Measurements from ENCODE around the gene DVL1. TPM values are rescaled to one million over a fixed set of nuclear protein-coding genes. Genes with fewer than 3 reads are reported as not detected.
A peak's percentile ranks its signal among the peaks of the same experiment; 100 is the strongest.

Gene DVL1
- total and polyA plus RNA-seq, 2 of the 13 experiments (the other 11 are each of a cell fraction or from before 2014, with no cell fraction given) = 30.8 to 60.4 TPM

DNA sequence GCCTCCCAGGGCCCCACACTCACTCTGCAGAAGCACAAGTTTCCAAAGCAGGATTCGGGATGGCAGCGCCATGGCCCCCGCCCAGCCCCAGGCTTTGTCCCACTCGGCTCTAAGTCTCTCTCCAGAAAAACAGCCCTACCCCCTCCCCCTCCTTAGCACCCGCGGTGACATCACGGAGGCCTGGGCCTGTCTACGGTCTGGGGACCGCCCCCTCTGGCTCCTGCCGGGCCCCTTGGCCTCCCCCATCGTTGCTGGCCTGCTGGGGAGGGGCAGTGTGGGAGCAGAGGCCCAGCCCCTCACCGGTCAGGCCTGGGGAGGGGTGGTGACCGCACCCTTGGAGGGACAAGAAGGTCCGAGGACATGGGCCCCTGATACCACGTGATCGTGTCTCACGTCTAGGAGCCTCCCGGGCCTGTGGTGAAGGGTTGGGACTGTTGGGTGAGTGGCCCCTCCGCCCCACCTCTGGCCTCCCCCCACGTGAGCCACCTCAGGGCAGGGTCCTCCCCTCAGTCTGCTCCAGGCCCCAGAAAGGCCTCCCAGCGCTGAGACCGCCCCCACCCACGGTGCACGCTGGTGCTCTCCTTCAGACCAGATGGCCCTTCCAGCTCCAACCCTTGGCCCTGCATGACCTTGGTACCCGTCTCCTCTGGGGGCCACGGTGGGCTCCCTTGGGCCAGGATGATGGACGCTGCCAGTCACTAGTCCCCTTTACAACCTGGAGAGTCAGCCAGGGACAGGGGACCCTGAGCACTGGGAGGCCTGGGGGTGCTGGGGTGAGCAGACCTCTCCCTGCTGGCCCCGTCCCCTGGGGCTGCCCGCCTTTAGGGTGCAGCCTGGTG is 9.4 kb upstream of the DVL1 start, which contains the start of gene MXRA8 (continued):
- TF ChIP-seq MIXL1 (CRISPR knock-in tag; IDR thresholded peaks at IDR 0.05) (no peak), SRSF4 (IDR thresholded peaks at IDR 0.05; ENCODE audit: low read depth, low read length, poor library complexity, severe bottlenecking) (no peak), JUN (CRISPR knock-in tag; IDR thresholded peaks at IDR 0.05) (0 out of 2 replicates have a peak, but pooled peaks have one; percentile 23), ZFP82 (CRISPR knock-in tag; IDR thresholded peaks at IDR 0.05; ENCODE audit: borderline replicate concordance) (no peak), ZNF749 (CRISPR knock-in tag; IDR thresholded peaks at IDR 0.05; ENCODE audit: borderline replicate concordance) (no peak), ZNF670 (CRISPR knock-in tag; IDR thresholded peaks at IDR 0.05; ENCODE audit: borderline replicate concordance) (no peak), ZNF577 (CRISPR knock-in tag; IDR thresholded peaks at IDR 0.05; ENCODE audit: borderline replicate concordance, low read depth) (no peak), ISX (CRISPR knock-in tag; conservative IDR thresholded peaks at IDR 0.05) (no peak), ZNF367 (CRISPR knock-in tag; IDR thresholded peaks at IDR 0.05; ENCODE audit: borderline replicate concordance) (no peak), MBNL3 (CRISPR knock-in tag; conservative IDR thresholded peaks at IDR 0.05) (no peak), ZNF773 (CRISPR knock-in tag; IDR thresholded peaks at IDR 0.05; ENCODE audit: borderline replicate concordance) (no peak), PPARG (CRISPR knock-in tag; conservative IDR thresholded peaks at IDR 0.05) (no peak), ZNF589 (CRISPR knock-in tag; conservative IDR thresholded peaks at IDR 0.05) (no peak)
- TF ChIP-seq, protein P1, sequence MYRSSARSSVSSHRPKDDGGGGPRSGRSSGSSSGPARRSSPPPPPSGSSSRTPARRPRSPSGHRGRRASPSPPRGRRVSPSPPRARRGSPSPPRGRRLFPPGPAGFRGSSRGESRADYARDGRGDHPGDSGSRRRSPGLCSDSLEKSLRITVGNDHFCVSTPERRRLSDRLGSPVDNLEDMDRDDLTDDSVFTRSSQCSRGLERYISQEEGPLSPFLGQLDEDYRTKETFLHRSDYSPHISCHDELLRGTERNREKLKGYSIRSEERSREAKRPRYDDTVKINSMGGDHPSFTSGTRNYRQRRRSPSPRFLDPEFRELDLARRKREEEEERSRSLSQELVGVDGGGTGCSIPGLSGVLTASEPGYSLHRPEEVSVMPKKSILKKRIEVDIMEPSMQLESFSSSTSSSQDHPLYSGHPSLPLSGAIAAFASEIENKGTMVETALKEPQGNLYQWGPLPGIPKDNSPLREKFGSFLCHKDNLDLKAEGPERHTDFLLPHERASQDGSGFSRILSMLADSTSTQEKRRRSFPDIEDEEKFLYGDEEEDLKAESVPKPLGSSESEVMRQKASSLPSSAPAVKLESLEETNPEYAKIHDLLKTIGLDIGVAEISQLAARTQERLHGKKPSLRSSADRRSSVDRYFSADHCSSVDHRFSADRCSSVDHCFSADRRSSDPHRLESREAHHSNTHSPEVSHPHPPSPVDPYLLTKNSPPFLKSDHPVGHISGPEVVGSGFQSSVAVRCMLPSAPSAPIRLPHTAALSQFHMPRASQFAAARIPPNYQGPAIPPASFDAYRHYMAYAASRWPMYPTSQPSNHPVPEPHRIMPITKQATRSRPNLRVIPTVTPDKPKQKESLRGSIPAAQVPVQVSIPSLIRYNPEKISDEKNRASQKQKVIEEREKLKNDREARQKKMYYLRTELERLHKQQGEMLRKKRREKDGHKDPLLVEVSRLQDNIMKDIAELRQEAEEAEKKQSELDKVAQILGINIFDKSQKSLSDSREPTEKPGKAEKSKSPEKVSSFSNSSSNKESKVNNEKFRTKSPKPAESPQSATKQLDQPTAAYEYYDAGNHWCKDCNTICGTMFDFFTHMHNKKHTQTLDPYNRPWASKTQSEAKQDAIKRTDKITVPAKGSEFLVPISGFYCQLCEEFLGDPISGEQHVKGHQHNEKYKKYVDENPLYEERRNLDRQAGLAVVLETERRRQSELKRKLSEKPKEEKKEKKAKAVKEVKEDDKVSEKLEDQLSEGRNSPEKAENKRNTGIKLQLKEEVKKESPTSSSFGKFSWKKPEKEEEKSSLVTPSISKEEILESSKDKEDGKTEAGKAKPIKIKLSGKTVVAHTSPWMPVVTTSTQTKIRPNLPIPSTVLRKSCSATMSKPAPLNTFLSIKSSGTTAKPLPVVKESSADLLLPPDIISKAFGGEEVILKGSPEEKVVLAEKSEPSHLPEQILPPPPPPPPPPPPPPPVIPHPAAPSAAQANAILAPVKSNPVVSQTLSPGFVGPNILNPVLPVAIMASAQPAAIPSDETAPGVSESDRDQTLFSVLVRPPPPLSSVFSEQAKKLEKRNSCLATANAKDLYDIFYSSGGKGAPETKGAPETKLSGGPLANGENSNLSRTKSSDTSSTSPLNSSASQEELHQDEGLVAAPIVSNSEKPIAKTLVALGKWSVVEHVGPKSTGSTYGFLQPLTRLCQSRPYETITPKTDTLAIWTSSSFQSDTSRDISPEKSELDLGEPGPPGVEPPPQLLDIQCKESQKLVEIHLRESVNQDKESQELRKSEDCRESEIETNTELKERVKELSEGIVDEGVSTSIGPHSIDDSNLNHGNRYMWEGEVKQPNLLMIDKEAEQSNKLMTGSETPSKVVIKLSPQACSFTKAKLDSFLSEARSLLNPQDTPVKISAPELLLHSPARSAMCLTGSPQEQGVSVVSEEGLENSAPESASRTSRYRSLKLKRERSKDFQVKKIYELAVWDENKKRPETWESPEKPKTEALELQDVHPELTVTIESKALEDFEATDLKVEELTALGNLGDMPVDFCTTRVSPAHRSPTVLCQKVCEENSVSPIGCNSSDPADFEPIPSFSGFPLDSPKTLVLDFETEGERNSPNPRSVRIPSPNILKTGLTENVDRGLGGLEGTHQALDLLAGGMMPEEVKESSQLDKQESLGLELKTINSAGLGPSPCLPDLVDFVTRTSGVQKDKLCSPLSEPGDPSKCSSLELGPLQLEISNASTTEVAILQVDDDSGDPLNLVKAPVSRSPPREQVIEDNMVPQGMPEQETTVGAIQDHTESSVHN (CRISPR knock-in tag; IDR thresholded peaks at IDR 0.05) = no peak
- TF ChIP-seq, protein P2, sequence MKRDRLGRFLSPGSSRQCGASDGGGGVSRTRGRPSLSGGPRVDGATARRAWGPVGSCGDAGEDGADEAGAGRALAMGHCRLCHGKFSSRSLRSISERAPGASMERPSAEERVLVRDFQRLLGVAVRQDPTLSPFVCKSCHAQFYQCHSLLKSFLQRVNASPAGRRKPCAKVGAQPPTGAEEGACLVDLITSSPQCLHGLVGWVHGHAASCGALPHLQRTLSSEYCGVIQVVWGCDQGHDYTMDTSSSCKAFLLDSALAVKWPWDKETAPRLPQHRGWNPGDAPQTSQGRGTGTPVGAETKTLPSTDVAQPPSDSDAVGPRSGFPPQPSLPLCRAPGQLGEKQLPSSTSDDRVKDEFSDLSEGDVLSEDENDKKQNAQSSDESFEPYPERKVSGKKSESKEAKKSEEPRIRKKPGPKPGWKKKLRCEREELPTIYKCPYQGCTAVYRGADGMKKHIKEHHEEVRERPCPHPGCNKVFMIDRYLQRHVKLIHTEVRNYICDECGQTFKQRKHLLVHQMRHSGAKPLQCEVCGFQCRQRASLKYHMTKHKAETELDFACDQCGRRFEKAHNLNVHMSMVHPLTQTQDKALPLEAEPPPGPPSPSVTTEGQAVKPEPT (CRISPR knock-in tag; IDR thresholded peaks at IDR 0.05; ENCODE audit: low read depth) = peak; percentile 29; the same call in 1 of the 2 replicates
- TF ChIP-seq, protein P3, sequence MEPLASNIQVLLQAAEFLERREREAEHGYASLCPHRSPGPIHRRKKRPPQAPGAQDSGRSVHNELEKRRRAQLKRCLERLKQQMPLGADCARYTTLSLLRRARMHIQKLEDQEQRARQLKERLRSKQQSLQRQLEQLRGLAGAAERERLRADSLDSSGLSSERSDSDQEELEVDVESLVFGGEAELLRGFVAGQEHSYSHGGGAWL (CRISPR knock-in tag; IDR thresholded peaks at IDR 0.05) = no peak
- TF ChIP-seq, protein P4, sequence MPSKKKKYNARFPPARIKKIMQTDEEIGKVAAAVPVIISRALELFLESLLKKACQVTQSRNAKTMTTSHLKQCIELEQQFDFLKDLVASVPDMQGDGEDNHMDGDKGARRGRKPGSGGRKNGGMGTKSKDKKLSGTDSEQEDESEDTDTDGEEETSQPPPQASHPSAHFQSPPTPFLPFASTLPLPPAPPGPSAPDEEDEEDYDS (CRISPR knock-in tag; IDR thresholded peaks at IDR 0.05) = peak; percentile 60

All from HepG2 (cell line).